HG02678 (cell line): ENCODE data around the gene KCTD18.

Source experiments
- ATAC-seq: cut with Tn5 transposase; IDR thresholded peaks from one replicate; pipeline ENCODE4 v1.9.1; 2021; ENCODE audit warnings: mild to moderate bottlenecking, moderate library complexity; ENCODE audit not compliant: unreplicated experiment

The KCTD18 gene

GRCh38 chr2:200456567-200456966 lies 53.3 kb downstream of the KCTD18 start:
- no peak for ATAC-seq

- peak; percentile 62 for ATAC-seq
These were observed 53.9 kb downstream of the KCTD18 start for GRCh38 chr2:200455958-200456421.

- ATAC-seq, result peak; percentile 66
These were observed 54.7 kb downstream of the KCTD18 start for GRCh38 chr2:200454927-200455801.

GRCh38 chr2:200453853-200454534 lies 55.9 kb downstream of the KCTD18 start:
- ATAC-seq, result no peak

- ATAC-seq, result no peak
These were observed 56.6 kb downstream of the KCTD18 start for GRCh38 chr2:200453142-200453852.

GRCh38 chr2:200452377-200452776 lies 57.5 kb downstream of the KCTD18 start:
- no peak for ATAC-seq

- ATAC-seq, result peak; percentile 40
These were observed 58.4 kb downstream of the KCTD18 start for GRCh38 chr2:200451511-200451910.

GRCh38 chr2:200450288-200450687 lies 59.6 kb downstream of the KCTD18 start:
- no peak for ATAC-seq

- no peak for ATAC-seq
These were observed 60.7 kb downstream of the KCTD18 start for GRCh38 chr2:200449149-200449548.

GRCh38 chr2:200448455-200448854 lies 61.4 kb downstream of the KCTD18 start:
- no peak for ATAC-seq

- no peak for ATAC-seq
These were observed 62.6 kb downstream of the KCTD18 start for GRCh38 chr2:200447139-200447855.

- no peak for ATAC-seq
These were observed 63.3 kb downstream of the KCTD18 start for GRCh38 chr2:200446612-200447011.

GRCh38 chr2:200445284-200445683 lies 64.6 kb downstream of the KCTD18 start:
- ATAC-seq, result no peak

- ATAC-seq, result no peak
These were observed 65.3 kb downstream of the KCTD18 start for GRCh38 chr2:200444530-200444929.

GRCh38 chr2:200443916-200444315 lies 66.0 kb downstream of the KCTD18 start:
- no peak for ATAC-seq

GRCh38 chr2:200443376-200443775 lies 66.5 kb downstream of the KCTD18 start:
- no peak for ATAC-seq

- no peak for ATAC-seq
These were observed 67.4 kb downstream of the KCTD18 start for GRCh38 chr2:200442471-200442870.

- no peak for ATAC-seq
These were observed 69.9 kb downstream of the KCTD18 start for GRCh38 chr2:200439981-200440380.
